ENCODE data around the gene SCN5A.

The SCN5A gene

GRCh38 chr3:38622336-38622735 lies 27.2 kb downstream of the SCN5A start:
- no peak for DNase-seq (ENCODE audit: low spot score)

- DNase-seq (ENCODE audit: low spot score): no peak
Measured at GRCh38 chr3:38620236-38620635, 29.3 kb downstream of the SCN5A start.

- DNase-seq (ENCODE audit: low spot score): no peak
Measured at GRCh38 chr3:38618343-38618742, 31.1 kb downstream of the SCN5A start.

- DNase-seq (ENCODE audit: low spot score): no peak
Measured at GRCh38 chr3:38617586-38617985, 31.9 kb downstream of the SCN5A start.

- no peak for DNase-seq (ENCODE audit: low spot score)
Measured at GRCh38 chr3:38617137-38617536, 32.4 kb downstream of the SCN5A start.

GRCh38 chr3:38616658-38617057 lies 32.8 kb downstream of the SCN5A start:
- DNase-seq (ENCODE audit: low spot score): no peak

GRCh38 chr3:38616111-38616510 lies 33.4 kb downstream of the SCN5A start:
- no peak for DNase-seq (ENCODE audit: low spot score)

GRCh38 chr3:38614651-38615352 lies 34.7 kb downstream of the SCN5A start:
- no peak for DNase-seq (ENCODE audit: low spot score)

GRCh38 chr3:38614091-38614490 lies 35.4 kb downstream of the SCN5A start:
- no peak for DNase-seq (ENCODE audit: low spot score)

- no peak for DNase-seq (ENCODE audit: low spot score)
Measured at GRCh38 chr3:38613426-38613825, 36.1 kb downstream of the SCN5A start.

GRCh38 chr3:38611866-38612265 lies 37.6 kb downstream of the SCN5A start:
- DNase-seq (ENCODE audit: low spot score): no peak

GRCh38 chr3:38610934-38611333 lies 38.6 kb downstream of the SCN5A start:
- no peak for DNase-seq (ENCODE audit: low spot score)

GRCh38 chr3:38610436-38610835 lies 39.1 kb downstream of the SCN5A start:
- no peak for DNase-seq (ENCODE audit: low spot score)

GRCh38 chr3:38609386-38610111 lies 39.9 kb downstream of the SCN5A start:
- no peak for DNase-seq (ENCODE audit: low spot score)

- DNase-seq (ENCODE audit: low spot score): no peak
Measured at GRCh38 chr3:38608961-38609360, 40.5 kb downstream of the SCN5A start.

- no peak for DNase-seq (ENCODE audit: low spot score)
Measured at GRCh38 chr3:38608086-38608775, 41.3 kb downstream of the SCN5A start.

- DNase-seq (ENCODE audit: low spot score): no peak
Measured at GRCh38 chr3:38606561-38606960, 42.9 kb downstream of the SCN5A start.

GRCh38 chr3:38605981-38606380 lies 43.5 kb downstream of the SCN5A start:
- DNase-seq (ENCODE audit: low spot score): no peak

GRCh38 chr3:38604246-38604645 lies 45.2 kb downstream of the SCN5A start:
- no peak for DNase-seq (ENCODE audit: low spot score)

- DNase-seq (ENCODE audit: low spot score): no peak
Measured at GRCh38 chr3:38603731-38604131, 45.8 kb downstream of the SCN5A start.

GRCh38 chr3:38602576-38603250 lies 46.8 kb downstream of the SCN5A start:
- no peak for DNase-seq (ENCODE audit: low spot score)

- DNase-seq (ENCODE audit: low spot score): no peak
Measured at GRCh38 chr3:38601956-38602550, 47.4 kb downstream of the SCN5A start.
